ENCODE results near the gene PACC1. TPM values are rescaled to one million over a fixed set of nuclear protein-coding genes. Genes with fewer than 3 reads are reported as not detected.

Gene PACC1
- polyA plus RNA-seq, 2 of the 4 experiments (the other 2 are of a cell fraction): 11.9 to 19.6 TPM

DNA sequence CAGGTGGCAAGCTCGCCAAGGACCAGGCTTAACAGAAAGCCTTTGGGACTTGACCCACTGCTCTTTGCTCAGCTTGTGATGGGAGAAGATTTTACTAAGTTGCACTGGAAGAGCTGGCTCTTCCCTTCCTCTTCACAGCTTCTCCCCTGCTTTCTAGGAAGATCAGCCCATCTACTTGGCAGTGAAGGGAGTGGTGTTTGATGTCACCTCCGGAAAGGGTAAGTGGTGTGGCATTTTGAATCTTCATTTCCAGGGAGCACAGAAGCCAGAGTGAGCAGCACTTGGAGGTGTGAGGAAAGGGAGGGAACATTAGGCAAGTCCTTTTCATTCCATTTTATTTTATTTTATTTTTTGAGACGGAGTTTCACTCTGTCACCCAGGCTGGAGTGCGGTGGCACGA lies 27.7 kb upstream of the PACC1 start:
- Histone ChIP-seq H3K9me3 (no peaks in the 10 kb centered on the region), H3K27ac (no peak overlapping the region), H3K4me1 (peaks cover under 1% of the 10 kb centered on the region; the same call in 1 of the 3 replicates), H3K4me2 (no peak overlapping the region), H3K4me3 (no peak overlapping the region)
- DNase-seq (ENCODE audit: low read depth in 1 of 2, low spot score in 1 of 2) (no peak), ATAC-seq (no peak), FAIRE-seq (no peak)
- WGBS (ENCODE audit: missing lambda C conversion rate): 92% methylated on average over 5 of the region's 5 CpGs
- no peak for TF ChIP-seq NPAS2 (CRISPR knock-in tag; IDR thresholded peaks at IDR 0.05; ENCODE audit: borderline replicate concordance)
- TF ChIP-seq HOXA7 (CRISPR knock-in tag; IDR thresholded peaks at IDR 0.05): no peak
- TF ChIP-seq RNF2 (IDR thresholded peaks at IDR 0.05; ENCODE audit: borderline replicate concordance, low read depth): no peak
- no peak for TF ChIP-seq HOXB13 (CRISPR knock-in tag; IDR thresholded peaks at IDR 0.05; ENCODE audit: low read depth)
- TF ChIP-seq FOSB (CRISPR knock-in tag; IDR thresholded peaks at IDR 0.05): no peak
- no peak for TF ChIP-seq GATA3 (IDR thresholded peaks at IDR 0.05; ENCODE audit: borderline replicate concordance)
- no peak for TF ChIP-seq CHD4 (IDR thresholded peaks at IDR 0.05; ENCODE audit: borderline replicate concordance)
- TF ChIP-seq, protein P1, sequence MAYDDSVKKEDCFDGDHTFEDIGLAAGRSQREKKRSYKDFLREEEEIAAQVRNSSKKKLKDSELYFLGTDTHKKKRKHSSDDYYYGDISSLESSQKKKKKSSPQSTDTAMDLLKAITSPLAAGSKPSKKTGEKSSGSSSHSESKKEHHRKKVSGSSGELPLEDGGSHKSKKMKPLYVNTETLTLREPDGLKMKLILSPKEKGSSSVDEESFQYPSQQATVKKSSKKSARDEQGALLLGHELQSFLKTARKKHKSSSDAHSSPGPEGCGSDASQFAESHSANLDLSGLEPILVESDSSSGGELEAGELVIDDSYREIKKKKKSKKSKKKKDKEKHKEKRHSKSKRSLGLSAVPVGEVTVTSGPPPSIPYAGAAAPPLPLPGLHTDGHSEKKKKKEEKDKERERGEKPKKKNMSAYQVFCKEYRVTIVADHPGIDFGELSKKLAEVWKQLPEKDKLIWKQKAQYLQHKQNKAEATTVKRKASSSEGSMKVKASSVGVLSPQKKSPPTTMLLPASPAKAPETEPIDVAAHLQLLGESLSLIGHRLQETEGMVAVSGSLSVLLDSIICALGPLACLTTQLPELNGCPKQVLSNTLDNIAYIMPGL (CRISPR knock-in tag; IDR thresholded peaks at IDR 0.05; ENCODE audit: borderline replicate concordance): no peak
- TF ChIP-seq TP53 (CRISPR knock-in tag; IDR thresholded peaks at IDR 0.05): no peak
- TF ChIP-seq, protein P2, sequence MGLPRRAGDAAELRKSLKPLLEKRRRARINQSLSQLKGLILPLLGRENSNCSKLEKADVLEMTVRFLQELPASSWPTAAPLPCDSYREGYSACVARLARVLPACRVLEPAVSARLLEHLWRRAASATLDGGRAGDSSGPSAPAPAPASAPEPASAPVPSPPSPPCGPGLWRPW (IDR thresholded peaks at IDR 0.05): no peak
- TF ChIP-seq EHF (CRISPR knock-in tag; IDR thresholded peaks at IDR 0.05): no peak
- TF ChIP-seq EHMT2 (IDR thresholded peaks at IDR 0.05; ENCODE audit: low read depth): no peak
- no peak for TF ChIP-seq HEYL (CRISPR knock-in tag; IDR thresholded peaks at IDR 0.05)
- TF ChIP-seq EP300 (IDR thresholded peaks at IDR 0.05): no peak
- no peak for TF ChIP-seq REST (IDR thresholded peaks at IDR 0.05)
- TF ChIP-seq, protein P3, sequence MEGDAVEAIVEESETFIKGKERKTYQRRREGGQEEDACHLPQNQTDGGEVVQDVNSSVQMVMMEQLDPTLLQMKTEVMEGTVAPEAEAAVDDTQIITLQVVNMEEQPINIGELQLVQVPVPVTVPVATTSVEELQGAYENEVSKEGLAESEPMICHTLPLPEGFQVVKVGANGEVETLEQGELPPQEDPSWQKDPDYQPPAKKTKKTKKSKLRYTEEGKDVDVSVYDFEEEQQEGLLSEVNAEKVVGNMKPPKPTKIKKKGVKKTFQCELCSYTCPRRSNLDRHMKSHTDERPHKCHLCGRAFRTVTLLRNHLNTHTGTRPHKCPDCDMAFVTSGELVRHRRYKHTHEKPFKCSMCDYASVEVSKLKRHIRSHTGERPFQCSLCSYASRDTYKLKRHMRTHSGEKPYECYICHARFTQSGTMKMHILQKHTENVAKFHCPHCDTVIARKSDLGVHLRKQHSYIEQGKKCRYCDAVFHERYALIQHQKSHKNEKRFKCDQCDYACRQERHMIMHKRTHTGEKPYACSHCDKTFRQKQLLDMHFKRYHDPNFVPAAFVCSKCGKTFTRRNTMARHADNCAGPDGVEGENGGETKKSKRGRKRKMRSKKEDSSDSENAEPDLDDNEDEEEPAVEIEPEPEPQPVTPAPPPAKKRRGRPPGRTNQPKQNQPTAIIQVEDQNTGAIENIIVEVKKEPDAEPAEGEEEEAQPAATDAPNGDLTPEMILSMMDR (IDR thresholded peaks at IDR 0.05): no peak
- TF ChIP-seq, protein P4, sequence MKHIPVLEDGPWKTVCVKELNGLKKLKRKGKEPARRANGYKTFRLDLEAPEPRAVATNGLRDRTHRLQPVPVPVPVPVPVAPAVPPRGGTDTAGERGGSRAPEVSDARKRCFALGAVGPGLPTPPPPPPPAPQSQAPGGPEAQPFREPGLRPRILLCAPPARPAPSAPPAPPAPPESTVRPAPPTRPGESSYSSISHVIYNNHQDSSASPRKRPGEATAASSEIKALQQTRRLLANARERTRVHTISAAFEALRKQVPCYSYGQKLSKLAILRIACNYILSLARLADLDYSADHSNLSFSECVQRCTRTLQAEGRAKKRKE (CRISPR knock-in tag; IDR thresholded peaks at IDR 0.05; ENCODE audit: low read depth): no peak
- TF ChIP-seq RAD21 (conservative IDR thresholded peaks at IDR 0.05 in 1 of 2, IDR thresholded peaks at IDR 0.05 in 1 of 2): no peak
- ChIA-PET CTCF (interaction anchor here (0.6 to 6.3 kb wide), 3 partner anchors 10 to 472 kb away, joined by 3 to 48 read pairs (median 5); partner anchors contain the start of gene NENF), POLR2A (no interaction called here)

Measured in A549 (cell line).